CD4-positive, alpha-beta T cell treated with Interleukin-4 for 4 hours (primary cell): ENCODE results near the gene COL6A2.

Experiments used
- DNase-seq: peaks from one replicate; pipeline ENCODE4 v3.0.0-alpha.2; 2020

COL6A2 gene

DNA sequence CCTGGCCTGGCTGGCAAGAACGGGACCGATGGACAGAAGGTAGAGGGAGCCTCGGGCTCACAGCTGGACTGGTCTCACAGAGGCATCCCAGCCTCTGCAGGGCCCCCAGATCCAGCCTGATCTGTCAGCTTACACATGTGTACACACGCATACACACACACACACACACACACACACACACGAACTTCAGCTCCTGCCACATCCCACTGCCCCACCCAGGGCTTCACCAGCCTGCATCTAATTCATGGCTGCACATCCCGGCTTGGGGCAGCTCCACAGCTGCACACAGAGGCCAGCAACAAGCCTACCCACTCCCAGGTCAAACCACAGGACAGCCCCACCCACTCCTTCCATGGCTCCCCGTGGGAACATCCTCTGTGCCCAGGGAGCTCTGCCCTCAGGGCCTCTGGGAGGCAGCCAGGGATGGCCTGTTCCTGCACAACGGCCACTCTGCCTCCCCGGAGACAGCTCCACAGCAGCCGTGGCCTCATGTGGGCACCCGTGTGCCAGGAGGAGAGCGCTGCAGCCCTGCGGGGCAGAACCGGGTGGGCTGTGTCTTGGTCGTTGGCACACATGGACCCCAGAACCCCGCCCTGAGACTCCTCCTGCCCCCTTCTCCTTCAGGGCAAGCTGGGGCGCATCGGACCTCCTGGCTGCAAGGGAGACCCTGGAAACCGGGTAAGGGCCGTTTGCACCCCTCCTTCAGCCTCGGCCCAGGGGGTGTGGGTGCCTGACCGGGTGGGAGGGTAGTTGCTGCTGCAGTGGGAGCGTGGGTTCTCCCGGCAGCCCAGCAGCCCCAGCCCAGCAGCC is 19.1 kb downstream of the COL6A2 start:
- DNase-seq: no peak

DNA sequence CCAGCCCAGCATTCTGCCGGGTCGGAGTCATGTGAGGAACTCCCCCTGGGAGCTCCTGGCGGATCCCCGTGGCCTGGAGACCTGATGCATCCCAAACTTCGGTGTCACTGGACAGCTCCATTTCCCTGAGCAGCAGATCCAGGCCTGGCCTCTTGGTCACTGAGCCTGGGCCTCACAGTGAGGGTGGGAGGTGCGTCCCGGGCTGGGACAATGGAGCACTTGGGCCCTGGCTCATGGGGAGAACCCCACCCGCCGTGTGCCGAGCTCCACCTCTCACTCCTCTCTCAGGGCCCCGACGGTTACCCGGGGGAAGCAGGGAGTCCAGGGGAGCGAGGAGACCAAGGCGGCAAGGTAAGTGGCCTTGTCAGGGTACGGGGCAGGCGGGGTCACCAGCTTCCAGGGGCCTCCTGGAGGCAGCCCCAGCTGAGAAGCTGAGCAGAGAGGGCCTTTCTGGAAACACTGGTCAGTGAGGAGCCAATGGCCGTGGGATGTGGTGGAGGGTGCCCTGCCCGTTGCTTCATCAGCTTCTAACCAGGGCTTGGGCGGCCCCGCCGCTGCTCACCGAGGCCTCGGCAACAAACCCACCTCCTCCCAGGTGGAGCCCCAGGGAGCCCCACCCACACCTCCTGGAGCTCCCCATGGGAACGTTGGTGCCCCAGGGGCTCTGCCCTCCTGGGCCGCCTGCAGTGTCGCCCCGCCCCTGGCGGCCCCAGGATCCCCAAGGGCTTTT is 19.8 kb downstream of the COL6A2 start:
- DNase-seq: no peak

DNA sequence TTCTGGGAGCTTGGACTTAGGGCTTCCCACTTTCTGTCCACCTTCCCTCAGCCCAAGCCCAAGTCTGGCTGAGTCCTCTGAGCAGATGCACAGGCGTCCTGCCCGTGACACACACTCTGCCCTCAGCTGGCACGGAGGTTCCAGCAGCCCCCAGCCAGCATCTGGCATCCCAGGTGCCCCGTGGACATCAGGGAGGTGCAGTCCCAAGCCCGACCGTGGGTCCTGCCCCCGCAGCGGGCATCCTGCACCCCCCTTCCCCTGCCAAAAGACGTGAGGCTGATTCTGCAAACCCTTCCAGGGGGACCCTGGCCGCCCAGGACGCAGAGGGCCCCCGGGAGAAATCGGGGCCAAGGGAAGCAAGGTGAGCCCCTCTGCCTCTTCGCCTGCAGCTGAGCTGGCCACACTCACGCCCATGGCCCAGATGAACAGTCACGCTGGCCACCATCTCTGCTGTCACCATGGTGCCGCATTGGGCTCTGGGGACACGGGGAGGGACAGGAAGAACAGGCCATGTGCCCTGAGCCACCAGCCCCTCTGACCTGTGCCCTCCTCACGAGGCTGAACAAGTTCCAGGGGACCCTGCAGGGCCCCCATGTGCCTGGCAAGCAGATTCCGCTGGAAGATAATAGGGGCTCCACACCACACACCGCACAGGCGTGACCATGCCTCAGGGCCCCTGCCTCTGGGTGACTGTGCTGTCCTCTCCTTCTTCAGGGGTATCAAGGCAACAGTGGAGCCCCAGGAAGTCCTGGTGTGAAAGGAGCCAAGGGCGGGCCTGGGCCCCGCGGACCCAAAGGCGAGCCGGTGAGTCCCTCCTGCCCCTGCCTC is 20.6 kb downstream of the COL6A2 start:
- no peak for DNase-seq

DNA sequence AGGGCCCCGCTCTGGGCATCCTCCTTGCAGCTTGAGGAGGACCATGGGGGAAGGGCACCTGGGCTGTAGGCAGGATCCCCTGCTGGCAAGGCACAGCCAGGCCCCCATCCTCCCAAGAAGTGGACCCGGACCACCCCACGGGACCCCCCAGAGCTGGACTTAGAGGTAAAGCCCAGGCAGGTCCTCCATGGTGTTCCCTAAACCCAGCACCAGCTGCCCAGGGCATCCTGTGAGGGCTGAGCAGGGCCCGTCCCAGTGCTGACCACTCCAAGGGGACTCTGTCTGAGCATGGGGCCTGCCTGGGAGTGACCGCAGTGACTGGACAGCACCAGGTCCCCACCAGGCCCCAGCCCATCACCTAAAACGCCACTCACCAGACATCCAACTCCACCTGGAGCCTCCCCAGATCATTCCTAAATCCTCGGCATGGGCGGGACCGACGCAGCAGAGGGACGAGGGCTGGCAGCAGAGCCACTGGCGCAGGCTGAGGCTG is 21.3 kb downstream of the COL6A2 start:
- DNase-seq: no peak

DNA sequence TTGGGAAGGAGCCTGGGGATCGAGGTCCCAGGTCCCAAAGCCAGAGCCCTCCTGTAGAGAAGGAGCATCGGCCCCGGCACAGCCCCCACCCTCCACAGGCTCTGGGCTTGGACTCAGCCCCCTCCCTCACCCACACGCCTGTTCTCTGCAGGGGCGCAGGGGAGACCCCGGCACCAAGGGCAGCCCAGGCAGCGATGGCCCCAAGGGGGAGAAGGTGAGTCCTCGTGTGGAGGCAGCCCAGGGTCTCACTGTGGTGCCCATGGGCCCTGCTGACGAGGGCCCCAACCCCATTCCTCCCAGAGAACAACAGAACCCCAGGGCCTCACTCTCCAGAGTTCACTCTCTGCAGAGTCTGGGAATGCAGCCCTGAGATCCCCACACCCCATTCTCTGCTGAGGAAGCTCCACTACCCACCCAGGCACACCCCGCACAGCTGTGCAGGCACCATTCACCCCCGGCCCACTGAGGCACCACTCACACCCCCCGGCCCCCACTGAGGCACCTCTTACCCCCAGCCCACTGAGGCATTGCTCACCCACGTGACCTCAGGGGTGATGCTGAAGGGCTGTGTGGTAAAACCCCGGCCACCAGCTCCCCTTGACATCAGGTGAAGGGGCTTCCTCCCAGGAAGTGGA is 21.8 kb downstream of the COL6A2 start:
- no peak for DNase-seq

DNA sequence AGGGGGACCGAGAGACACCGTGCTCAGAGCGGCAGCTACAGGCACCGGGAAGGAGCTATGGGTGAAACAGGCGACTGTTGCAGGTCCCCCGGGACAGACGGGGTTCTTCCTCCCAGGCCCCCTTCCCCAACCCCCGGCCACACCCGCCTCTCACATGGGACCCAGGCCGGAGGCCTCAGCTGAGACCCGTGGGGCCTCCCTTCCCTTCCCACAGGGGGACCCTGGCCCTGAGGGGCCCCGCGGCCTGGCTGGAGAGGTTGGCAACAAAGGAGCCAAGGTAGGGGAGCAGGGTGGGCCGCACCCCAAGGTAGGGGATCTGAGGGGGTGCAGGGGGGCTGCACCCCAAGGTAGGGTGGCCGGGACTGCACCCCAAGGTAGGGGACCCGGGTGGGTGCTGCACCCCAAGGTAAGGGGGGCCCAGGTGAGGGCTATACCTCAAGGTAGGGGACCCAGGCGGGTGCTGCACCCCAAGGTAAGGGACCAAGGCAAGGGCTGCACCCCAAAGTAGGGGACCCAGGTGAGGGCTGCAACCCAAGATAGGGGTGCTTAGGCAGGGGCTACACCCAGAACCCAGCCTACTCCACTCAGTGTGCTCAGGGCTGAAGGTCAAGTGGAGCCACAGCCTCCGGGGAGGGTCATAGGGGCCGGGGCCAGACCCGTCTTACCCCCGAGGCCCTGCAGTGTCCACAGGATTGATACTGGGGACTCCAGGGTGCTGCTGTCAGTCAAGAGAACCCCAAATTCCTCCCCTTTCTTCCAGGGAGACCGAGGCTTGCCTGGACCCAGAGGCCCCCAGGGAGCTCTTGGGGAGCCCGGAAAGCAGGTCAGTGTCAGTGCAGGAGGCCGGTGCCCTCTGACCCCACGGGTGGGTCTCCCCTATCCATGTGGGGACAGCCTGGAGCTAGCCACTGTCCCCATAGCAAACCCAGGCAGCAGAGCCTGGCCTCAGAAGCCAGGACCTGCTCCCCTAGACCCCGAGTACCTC is 22.7 kb downstream of the COL6A2 start:
- DNase-seq: no peak

DNA sequence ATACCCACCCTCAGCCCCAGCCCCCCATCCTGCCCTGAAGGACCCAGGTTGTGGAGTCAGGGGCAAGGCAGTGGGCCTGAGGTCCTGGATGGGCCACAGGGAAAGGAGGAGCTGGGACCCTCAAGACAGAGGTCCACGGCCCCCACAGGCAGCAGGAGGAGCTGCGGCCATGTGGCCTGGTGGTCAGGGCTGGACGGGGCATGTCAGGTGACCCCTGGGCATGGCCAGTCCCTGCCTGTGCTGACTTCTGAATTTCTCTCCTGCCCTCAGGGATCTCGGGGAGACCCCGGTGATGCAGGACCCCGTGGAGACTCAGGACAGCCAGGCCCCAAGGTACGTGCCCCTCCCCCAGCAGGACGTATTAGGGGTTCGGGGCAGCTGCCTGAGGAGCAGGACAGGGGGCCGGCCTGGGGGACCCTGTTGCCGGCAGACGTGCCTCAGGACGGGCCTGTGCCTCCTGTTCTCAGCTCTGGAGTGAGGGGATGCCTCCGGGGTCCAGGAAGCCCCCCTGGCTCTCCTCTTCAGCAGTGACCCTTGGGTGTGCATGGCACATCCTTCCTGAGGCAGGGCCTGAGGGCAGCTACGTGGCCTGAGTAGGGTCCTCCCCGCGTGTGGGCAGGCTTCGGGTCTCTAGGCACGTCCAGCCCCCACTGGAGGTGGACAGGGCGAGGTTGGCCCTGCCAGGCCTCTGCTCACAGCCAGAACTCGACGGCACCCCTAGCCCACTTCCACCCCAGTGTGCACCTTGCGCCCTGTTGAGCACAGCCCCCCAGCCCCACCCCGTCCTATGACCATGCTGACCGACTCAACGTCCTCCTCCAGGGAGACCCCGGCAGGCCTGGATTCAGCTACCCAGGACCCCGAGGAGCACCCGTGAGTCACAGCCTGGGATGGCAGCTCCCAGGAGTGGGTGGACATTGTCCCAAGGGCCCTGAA is 23.6 kb downstream of the COL6A2 start:
- DNase-seq: no peak

DNA sequence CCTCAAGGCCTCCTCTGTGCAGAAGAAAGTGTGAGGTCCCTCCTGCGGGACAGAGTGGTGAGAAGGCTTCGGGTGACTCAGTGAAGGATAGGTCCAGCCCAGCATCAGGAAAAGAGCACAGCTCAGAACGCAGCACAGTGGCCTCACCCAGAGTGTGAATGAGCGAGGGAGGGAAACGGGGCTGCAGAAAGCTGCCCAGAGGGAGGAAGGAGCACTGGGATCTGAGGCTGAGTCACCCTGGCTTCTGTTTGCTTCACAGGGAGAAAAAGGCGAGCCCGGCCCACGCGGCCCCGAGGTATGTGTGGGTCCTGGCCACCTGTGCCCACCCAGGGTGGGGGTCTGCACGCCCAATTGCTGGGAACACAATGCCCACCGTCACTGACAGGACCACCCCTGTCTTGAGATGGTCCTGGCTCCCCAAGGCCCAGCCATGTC is 24.3 kb downstream of the COL6A2 start:
- no peak for DNase-seq

DNA sequence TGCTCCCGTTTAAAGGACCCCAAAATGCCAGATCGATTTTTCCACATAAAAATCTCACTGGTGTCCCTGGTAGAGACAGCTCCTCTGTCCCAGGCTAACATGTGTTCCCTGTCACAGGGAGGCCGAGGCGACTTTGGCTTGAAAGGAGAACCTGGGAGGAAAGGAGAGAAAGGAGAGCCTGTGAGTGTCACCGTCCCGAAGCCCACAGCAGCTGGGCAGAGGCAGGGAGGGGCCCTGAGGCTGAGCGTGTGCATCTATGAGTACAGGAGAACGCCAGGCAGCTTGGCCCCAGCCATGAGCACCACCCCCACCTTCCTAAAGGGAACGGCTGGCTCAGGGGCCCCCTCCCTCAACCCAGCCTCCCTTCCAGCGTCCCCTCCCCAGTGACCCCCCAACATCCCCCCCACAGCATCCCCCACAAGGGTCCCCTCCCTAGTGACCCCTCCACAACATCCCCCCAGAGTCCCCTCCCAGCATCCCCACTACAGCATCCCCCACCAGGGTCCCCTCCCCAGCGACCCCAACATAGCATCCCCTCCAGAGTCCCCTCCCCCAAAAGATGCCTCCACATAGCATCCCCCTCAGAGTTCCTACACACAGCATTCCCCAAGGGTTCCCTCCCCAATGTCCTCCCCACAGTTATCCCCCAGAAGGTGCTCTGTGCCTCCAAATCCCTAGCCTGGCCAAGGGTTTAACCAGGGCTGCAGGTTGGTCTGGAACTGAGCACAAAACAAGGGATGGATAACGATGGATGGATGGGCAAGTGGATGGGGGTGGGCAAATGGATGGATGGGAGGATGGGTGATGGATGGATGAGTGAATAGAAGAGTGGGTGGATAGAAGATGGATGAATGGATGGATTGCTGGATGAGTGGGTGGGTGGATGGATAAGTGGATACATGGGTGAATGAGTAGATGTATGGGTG is 25.1 kb downstream of the COL6A2 start:
- DNase-seq: no peak

DNA sequence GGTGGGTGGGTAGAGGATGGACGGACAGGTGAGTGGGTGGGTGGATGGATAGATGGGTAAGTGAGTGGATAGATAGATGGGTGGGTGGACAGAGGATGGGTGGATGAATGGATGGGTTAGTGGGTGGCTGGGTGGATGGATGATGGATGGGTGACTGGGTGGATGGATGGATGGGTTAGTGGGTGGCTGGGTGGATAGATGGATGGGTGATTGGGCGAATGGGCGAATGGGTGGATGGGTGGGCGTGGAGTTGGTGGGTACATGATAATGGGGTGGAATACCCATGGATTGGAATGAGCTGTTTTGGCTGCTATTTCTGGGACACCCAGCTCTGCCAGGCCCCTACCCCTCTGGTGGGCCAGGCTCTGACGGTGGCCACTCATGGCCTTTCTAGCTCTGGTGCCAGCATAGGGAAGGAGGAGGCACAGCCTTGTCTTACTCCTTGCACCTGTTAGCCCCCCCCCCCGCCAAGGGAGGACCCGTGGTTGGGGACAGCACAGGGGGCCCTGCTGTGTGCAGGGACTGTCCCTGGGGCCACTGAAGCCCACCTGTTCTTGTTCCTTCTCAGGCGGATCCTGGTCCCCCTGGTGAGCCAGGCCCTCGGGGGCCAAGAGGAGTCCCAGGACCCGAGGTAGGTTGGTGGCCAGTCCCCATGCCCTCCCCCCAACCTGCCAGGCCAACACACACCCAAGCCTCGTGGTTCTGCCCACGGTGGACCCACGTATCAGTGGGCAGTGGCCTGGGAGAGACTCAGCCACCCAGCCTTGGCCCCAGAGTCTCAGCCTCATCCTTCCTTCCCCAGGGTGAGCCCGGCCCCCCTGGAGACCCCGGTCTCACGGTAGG is 26.4 kb downstream of the COL6A2 start:
- DNase-seq: no peak

DNA sequence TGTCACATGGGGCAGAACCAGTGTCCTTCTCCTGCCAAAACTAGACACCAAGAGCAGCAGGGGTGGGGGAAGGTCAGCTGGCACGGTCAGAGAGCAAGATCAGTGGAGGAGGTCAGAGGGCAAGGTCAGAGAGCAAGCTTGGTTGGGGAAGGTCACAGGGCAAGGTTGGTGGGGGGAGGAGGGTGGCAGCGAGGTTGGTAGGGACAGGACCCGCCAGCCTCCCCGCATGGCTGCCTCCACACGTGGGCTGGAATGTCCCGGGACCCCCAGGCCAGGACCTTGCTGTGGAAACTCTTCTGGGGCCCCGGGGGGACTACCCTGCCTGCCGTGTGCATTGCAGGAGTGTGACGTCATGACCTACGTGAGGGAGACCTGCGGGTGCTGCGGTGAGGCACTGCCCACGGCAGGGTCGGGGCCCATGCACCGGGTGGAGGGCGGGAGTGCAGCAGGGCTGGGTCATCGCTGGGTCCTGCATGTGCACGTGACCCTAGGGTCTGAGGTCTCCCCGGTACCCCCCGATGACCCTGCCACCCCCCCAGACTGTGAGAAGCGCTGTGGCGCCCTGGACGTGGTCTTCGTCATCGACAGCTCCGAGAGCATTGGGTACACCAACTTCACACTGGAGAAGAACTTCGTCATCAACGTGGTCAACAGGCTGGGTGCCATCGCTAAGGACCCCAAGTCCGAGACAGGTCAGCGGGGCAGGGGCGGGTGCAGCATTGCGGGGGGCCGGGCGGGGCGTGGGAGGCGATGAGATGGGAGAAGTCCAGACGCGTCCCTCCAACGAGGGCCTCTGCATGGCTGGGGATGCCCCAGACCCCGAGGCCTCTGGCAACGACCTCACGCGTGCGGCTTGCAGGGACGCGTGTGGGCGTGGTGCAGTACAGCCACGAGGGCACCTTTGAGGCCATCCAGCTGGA is 27.3 kb downstream of the COL6A2 start:
- no peak for DNase-seq

DNA sequence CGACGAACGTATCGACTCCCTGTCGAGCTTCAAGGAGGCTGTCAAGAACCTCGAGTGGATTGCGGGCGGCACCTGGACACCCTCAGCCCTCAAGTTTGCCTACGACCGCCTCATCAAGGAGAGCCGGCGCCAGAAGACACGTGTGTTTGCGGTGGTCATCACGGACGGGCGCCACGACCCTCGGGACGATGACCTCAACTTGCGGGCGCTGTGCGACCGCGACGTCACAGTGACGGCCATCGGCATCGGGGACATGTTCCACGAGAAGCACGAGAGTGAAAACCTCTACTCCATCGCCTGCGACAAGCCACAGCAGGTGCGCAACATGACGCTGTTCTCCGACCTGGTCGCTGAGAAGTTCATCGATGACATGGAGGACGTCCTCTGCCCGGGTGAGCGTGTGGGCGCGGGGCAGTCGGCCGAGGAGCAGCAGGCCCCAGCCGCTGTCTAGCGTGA is 28.0 kb downstream of the COL6A2 start:
- no peak for DNase-seq

DNA sequence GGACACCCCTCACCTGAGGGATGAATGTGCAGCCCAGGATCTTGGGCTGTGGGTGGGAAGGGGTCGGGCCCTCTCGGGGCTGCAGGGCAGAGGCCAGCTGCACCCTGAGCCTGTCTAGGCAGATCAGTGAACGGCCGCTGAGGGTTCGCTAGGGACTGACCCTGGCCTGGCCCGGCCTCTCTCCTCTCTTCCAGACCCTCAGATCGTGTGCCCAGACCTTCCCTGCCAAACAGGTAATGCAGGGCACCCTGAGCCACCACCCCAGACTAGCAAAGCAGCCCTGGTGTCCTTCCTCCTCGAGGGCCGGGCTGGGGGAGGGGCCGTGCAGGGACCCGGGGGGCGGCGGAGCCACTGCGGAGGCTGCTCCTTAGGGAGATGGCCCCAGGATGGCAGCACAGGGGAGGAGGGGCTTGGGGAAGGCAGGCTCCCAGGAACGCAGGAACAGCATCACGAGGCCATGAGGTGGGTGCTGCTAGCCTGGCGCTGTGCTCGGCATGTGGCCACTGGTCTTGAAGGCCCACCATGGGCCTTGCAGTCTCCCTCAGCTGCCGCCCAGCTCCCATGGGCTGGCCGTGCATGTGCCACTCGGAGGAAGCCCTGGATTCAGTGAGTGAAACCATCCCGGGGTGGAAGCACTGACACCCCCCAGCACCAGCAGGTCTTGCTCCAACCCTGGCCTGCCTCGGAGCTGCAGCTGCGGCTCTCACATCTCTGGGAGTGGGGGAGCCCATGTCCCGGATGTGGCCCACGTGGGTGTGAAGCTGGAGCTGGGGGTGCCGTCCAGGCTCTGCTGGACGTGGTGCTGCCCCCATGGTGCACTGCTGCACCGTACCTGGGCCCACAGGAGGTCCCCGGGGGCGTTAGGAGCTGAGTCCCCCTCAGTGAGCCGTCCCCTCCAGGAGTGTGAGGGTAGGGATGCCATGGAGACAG is 28.7 kb downstream of the COL6A2 start:
- no peak for DNase-seq

DNA sequence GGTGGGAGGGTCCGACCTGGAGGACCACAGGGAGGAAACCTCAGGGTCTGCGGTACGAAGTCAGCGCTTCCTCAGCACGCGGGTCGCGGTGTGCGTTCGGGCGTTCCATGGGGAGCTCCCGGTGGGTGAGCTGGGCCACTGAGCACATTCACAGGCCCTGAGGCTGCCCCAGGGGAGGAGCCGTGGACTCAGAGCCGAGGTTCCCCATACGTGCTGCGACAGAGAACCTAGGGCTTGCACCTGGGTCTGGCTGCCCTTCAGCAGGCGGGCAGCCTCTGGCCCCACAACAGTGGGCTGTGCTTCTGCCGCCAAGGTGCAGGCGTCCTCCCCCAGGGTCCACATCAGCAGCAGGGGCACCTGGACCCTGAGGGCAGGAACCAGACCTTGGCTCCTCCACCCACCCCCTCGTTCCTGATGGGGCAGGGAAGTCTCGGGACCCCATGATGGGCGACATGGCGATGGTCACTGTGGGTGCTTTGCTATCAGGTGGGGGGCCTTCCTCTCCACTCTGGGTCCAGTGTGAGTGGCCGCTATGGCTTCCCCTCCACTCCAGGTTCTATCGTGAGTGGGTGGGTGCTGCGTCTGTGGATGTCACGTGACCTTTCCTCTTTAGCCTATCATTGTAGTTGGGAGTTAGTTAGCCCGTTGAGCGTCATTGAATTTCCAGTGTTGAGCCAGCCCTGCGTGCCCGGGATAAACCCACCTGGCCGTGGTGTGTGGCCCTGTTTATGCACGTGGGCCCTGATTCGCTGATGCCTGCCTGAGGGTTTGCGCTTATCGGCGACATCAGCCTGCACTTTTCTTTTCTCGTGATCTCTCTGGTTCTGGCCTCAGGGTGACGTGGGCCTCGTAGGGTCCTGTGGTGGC is 29.6 kb downstream of the COL6A2 start:
- no peak for DNase-seq
